ENCODE measurements around the gene PEDS1. TPM values are rescaled to one million over a fixed set of nuclear protein-coding genes. Genes with fewer than 3 reads are reported as not detected.

PEDS1 gene
- total and polyA plus RNA-seq, 2 of the 13 experiments (the other 11 are each of a cell fraction or from before 2014, with no cell fraction given), result 30.5 to 93.9 TPM

- TF ChIP-seq GMEB2 (CRISPR knock-in tag; IDR thresholded peaks at IDR 0.05; ENCODE audit: low read depth) (no peak), ONECUT2 (CRISPR knock-in tag; IDR thresholded peaks at IDR 0.05) (no peak), ZNF138 (CRISPR knock-in tag; IDR thresholded peaks at IDR 0.05; ENCODE audit: low read depth) (no peak), GABPB1 (CRISPR knock-in tag; IDR thresholded peaks at IDR 0.05) (peak; percentile 42; the same call in 1 of the 2 replicates), ZNF557 (CRISPR knock-in tag; IDR thresholded peaks at IDR 0.05) (no peak), ZBTB7B (CRISPR knock-in tag; IDR thresholded peaks at IDR 0.05) (0 out of 2 replicates have a peak, but pooled peaks have one; percentile 56), ZBTB40 (IDR thresholded peaks at IDR 0.05) (no peak), ZBTB40 (CRISPR knock-in tag; IDR thresholded peaks at IDR 0.05) (no peak; the same call in 1 of the 2 replicates), MIER2 (CRISPR knock-in tag; IDR thresholded peaks at IDR 0.05) (peak; percentile 75; the same call in 1 of the 2 replicates), POGZ (CRISPR knock-in tag; IDR thresholded peaks at IDR 0.05) (peak; percentile 17; the same call in 1 of the 2 replicates), KMT2A (CRISPR knock-in tag; IDR thresholded peaks at IDR 0.05) (no peak), ZNF282 (IDR thresholded peaks at IDR 0.05; ENCODE audit: partially characterized antibody) (no peak), HCFC1 (IDR thresholded peaks at IDR 0.05; ENCODE audit: low read depth, low read length) (no peak; the same call in 1 of the 2 replicates), SALL1 (CRISPR knock-in tag; IDR thresholded peaks at IDR 0.05) (peak; percentile 81), GTF3A (CRISPR knock-in tag; conservative IDR thresholded peaks at IDR 0.05) (no peak)
- TF ChIP-seq, protein P1, sequence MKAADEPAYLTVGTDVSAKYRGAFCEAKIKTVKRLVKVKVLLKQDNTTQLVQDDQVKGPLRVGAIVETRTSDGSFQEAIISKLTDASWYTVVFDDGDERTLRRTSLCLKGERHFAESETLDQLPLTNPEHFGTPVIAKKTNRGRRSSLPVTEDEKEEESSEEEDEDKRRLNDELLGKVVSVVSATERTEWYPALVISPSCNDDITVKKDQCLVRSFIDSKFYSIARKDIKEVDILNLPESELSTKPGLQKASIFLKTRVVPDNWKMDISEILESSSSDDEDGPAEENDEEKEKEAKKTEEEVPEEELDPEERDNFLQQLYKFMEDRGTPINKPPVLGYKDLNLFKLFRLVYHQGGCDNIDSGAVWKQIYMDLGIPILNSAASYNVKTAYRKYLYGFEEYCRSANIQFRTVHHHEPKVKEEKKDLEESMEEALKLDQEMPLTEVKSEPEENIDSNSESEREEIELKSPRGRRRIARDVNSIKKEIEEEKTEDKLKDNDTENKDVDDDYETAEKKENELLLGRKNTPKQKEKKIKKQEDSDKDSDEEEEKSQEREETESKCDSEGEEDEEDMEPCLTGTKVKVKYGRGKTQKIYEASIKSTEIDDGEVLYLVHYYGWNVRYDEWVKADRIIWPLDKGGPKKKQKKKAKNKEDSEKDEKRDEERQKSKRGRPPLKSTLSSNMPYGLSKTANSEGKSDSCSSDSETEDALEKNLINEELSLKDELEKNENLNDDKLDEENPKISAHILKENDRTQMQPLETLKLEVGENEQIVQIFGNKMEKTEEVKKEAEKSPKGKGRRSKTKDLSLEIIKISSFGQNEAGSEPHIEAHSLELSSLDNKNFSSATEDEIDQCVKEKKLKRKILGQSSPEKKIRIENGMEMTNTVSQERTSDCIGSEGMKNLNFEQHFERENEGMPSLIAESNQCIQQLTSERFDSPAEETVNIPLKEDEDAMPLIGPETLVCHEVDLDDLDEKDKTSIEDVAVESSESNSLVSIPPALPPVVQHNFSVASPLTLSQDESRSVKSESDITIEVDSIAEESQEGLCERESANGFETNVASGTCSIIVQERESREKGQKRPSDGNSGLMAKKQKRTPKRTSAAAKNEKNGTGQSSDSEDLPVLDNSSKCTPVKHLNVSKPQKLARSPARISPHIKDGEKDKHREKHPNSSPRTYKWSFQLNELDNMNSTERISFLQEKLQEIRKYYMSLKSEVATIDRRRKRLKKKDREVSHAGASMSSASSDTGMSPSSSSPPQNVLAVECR (CRISPR knock-in tag; IDR thresholded peaks at IDR 0.05; ENCODE audit: borderline replicate concordance), result no peak
Measured at GRCh38 chr20:50186151-50186885, 32.8 kb upstream of the PEDS1 start (continued).

Data from HepG2 (cell line).